ENCODE measurements around the gene TSPAN9. TPM values are rescaled to one million over a fixed set of nuclear protein-coding genes. Genes with fewer than 3 reads are reported as not detected.

Gene TSPAN9
- total RNA-seq, 1 donor from 2014 or later = 109 TPM

GRCh38 chr12:3033539-3033867, 43.7 kb upstream of the TSPAN9 start:
- H3K36me3 ChIP-seq = peaks cover 16 to 25% of the 10 kb centered on the region in 2 donors
- no peak overlapping the region for H3K27ac ChIP-seq
- DNase-seq (ENCODE audit: low spot score in 2 of 2) = no peak
- intact Hi-C loops (cut with DNase I) = no loop called here
- no peaks in the 10 kb centered on the region for H3K9me3 ChIP-seq
- H3K27me3 ChIP-seq = no peaks in the 10 kb centered on the region
- TF ChIP-seq, protein P1, sequence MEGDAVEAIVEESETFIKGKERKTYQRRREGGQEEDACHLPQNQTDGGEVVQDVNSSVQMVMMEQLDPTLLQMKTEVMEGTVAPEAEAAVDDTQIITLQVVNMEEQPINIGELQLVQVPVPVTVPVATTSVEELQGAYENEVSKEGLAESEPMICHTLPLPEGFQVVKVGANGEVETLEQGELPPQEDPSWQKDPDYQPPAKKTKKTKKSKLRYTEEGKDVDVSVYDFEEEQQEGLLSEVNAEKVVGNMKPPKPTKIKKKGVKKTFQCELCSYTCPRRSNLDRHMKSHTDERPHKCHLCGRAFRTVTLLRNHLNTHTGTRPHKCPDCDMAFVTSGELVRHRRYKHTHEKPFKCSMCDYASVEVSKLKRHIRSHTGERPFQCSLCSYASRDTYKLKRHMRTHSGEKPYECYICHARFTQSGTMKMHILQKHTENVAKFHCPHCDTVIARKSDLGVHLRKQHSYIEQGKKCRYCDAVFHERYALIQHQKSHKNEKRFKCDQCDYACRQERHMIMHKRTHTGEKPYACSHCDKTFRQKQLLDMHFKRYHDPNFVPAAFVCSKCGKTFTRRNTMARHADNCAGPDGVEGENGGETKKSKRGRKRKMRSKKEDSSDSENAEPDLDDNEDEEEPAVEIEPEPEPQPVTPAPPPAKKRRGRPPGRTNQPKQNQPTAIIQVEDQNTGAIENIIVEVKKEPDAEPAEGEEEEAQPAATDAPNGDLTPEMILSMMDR (IDR thresholded peaks at IDR 0.05) = no peak
- no peaks in the 10 kb centered on the region for H3K4me1 ChIP-seq
- no peak overlapping the region for H3K4me3 ChIP-seq

DNA sequence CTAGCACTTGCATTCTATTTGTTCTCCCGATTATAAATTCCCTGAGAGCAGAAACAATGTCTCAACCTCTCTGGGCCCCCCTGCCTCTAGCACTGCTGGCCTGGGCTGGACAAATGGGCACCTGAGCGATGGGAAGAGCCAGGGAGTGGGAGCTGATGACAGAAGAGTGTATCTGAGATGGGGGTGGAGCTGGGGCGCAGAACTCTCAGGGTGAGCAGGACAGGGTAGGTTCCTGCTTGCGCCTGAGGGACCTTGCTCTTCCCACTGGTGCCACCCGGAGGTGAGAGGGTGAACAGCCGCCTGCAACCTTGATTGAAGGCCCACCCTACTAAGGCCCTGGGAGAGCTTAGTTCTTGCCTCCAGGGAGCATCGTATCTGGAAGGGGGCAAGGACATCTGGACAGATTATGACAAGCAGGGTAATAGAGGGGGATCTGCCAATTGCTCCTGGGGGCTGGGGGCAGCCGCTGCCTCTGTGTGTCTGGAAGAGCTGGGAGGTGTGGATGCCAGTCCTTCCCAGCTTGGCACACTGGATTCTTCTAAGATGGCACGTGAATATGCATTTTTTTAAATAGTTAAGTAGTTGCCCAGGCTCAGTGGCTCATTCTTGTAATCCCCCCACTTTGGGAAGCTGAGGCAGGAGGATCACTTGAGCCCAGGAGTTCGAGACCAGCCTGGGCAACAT, 43.0 kb upstream of the TSPAN9 start:
- Histone ChIP-seq H3K27me3 (no peaks in the 10 kb centered on the region), H3K4me1 (no peaks in the 10 kb centered on the region), H3K36me3 (peaks cover 15 to 28% of the 10 kb centered on the region in 2 donors), H3K4me3 (no peak overlapping the region), H3K9me3 (no peaks in the 10 kb centered on the region), H3K27ac (no peak overlapping the region)
- no peak for DNase-seq (ENCODE audit: low spot score in 2 of 2)
- intact Hi-C loops (cut with DNase I) = loop anchor here (1.0 kb wide), 1 partner anchor 149 kb away; no protein-coding TSS in a partner anchor
- TF ChIP-seq, protein P1 (IDR thresholded peaks at IDR 0.05) = peak; percentile 53 to 70 (median 62)

DNA sequence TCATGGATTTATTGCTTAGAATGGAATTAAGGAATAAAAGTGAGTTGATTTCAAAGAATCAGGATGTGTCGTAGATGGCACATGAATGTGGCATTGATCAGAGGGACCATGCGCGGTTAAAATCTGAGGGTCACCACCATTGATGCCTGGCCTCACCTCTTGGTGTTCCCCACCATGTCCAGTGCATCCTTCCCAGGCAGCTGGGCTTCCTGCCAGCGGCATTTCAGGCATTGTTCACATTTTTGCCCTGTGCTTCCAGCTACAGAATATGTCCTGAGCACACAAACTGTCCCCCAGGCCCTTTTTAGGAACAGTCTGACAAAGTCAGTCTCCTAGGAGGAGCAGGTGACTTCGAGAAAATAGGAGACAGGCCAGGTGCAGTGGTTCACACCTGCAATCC, 42.0 kb upstream of the TSPAN9 start:
- no peak for DNase-seq (ENCODE audit: low spot score in 2 of 2)
- TF ChIP-seq, protein P1 (IDR thresholded peaks at IDR 0.05) = no peak
- Histone ChIP-seq H3K4me3 (no peak overlapping the region), H3K9me3 (no peaks in the 10 kb centered on the region), H3K27ac (no peak overlapping the region), H3K4me1 (no peaks in the 10 kb centered on the region), H3K27me3 (no peaks in the 10 kb centered on the region), H3K36me3 (peaks cover 14 to 29% of the 10 kb centered on the region in 2 donors)
- intact Hi-C loops (cut with DNase I) = no loop called here

- Histone ChIP-seq H3K27me3 (no peaks in the 10 kb centered on the region), H3K27ac (no peak overlapping the region), H3K9me3 (no peaks in the 10 kb centered on the region), H3K36me3 (peaks cover 6 to 34% of the 10 kb centered on the region in 2 donors), H3K4me1 (no peaks in the 10 kb centered on the region), H3K4me3 (no peak overlapping the region)
- no peak for DNase-seq (ENCODE audit: low spot score in 2 of 2)
- TF ChIP-seq, protein P1 (IDR thresholded peaks at IDR 0.05) = peak in 1 of 3 experiments; percentile 10
- intact Hi-C loops (cut with DNase I) = no loop called here
Observed at GRCh38 chr12:3035815-3036702, 41.1 kb upstream of the TSPAN9 start.

DNA sequence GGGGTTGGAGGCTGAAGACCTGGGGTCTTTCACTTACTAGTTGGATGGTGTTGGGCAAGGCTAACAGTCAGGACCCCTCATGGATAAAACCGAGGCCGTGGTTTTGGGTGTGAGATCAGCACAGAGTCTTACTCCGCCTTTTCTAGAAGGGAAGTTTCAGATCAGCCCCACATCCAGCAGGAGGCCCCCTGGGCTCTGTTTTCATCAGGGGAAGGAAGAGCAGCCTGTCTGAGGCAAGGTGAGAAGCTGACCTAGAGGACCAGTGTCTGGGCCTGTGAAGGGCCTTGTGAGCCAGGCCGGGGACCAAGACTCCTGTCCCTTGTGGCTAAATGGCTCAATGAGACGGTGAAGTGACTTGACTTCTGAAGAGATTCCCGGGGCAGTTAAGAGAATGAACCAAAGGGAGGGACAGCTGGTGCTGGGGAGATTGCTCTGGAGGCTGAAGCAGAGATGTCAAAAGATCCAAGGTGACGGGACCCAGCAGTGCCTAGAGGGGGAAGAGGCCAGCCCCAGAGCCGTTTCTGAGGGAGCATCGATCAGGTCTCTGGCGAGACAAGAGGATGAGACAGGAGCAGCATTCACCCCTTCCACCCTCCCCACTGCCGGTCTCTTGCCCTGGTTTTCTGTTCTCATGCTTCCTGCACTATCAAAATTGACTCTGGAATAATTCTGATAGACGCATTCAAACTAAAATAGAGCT, 40.1 kb upstream of the TSPAN9 start:
- H3K27ac ChIP-seq = no peak overlapping the region
- H3K36me3 ChIP-seq = peaks cover 6 to 27% of the 10 kb centered on the region in 2 donors
- no peaks in the 10 kb centered on the region for H3K27me3 ChIP-seq
- no peaks in the 10 kb centered on the region for H3K9me3 ChIP-seq
- TF ChIP-seq, protein P1 (IDR thresholded peaks at IDR 0.05) = no peak
- intact Hi-C loops (cut with DNase I) = no loop called here
- peaks cover 0 to 1% of the 10 kb centered on the region in 2 donors for H3K4me1 ChIP-seq
- no peak for DNase-seq (ENCODE audit: low spot score in 2 of 2)
- no peak overlapping the region for H3K4me3 ChIP-seq

All from ascending aorta (tissue), 2 donors.